Stomach (tissue), 4 donors: ENCODE data around the gene ZNF285.
"Not testable (repeated sequence)": the region's sequence is repeated elsewhere in the genome, so short reads cannot be mapped to it uniquely, and the experiment has no call there.

Experiments used
- POLR2AphosphoS5 ChIP-seq, 3 donors: sonication (generic); formaldehyde crosslinking; IDR thresholded peaks; one replicate each; pipeline ENCODE4 v1.6.1; 2016; ENCODE audit warnings: antibody characterized with exemption in 3 of 3
- TF ChIP-seq, protein P1 (sequence below), 7 experiments: fragments of 450-650 bp in 4 of 7; fragments of 200-600 bp in 3 of 7; sonication (generic) in 3 of 7; IDR thresholded peaks; one replicate each; pipeline ENCODE4 v1.5.1; 2016 to 2019; ENCODE audit warnings: antibody characterized with exemption in 7 of 7, control low read depth in 2 of 7, mild to moderate bottlenecking in 1 of 7

DNA sequence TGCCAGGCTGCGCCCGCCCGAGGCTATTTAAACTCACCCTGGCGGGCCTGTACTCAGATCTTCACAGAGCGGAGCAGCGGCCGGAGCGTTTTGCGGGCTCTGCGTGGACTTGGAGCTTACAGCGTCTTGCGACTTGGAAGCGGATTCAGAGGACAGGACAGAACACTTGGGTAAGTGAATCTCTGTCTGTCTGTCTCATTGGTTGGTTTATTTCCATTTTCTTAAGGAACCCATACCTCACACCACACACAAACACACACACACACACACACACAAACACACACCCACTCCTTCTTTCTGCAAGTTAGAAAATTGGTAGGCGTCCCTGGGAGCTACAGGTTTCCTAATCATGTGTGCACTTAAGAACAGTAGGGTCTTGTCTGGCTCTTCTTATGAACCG is 14.1 kb upstream of the ZNF285 start:
- TF ChIP-seq, protein P1, sequence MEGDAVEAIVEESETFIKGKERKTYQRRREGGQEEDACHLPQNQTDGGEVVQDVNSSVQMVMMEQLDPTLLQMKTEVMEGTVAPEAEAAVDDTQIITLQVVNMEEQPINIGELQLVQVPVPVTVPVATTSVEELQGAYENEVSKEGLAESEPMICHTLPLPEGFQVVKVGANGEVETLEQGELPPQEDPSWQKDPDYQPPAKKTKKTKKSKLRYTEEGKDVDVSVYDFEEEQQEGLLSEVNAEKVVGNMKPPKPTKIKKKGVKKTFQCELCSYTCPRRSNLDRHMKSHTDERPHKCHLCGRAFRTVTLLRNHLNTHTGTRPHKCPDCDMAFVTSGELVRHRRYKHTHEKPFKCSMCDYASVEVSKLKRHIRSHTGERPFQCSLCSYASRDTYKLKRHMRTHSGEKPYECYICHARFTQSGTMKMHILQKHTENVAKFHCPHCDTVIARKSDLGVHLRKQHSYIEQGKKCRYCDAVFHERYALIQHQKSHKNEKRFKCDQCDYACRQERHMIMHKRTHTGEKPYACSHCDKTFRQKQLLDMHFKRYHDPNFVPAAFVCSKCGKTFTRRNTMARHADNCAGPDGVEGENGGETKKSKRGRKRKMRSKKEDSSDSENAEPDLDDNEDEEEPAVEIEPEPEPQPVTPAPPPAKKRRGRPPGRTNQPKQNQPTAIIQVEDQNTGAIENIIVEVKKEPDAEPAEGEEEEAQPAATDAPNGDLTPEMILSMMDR (IDR thresholded peaks at IDR 0.05), result not testable (repeated sequence)
- not testable (repeated sequence) for TF ChIP-seq POLR2AphosphoS5 (IDR thresholded peaks at IDR 0.05)
